K562 (cell line): ENCODE results near the gene CSAD. TPM values are rescaled to one million over a fixed set of nuclear protein-coding genes. Genes with fewer than 3 reads are reported as not detected.

ENCODE experiments used
- ATAC-seq: fragments of 200-7000 bp; cut with Tn5 transposase; 3 replicates; pipeline ENCODE4 v1.9.1; 2020; ENCODE audit warnings: moderate library complexity
- BruUV-seq: library from RNA; stranded (reverse); fragments of 400-500 nt; replicated peaks from 2 replicates; lab custom pipeline; 2021; lab: Mats Ljungman, UMichigan
- CTCF ChIA-PET: fragments of 300-600 bp; formaldehyde crosslinking; extraction: SDS; loops from one replicate; lab custom pipeline; 2021; ENCODE audit warnings: low intra/inter-chr PET ratio; lab: Yijun Ruan, JAX
- POLR2A ChIA-PET: fragments of 300-600, 350-650 bp; sonication (Branson Sonifier 250); formaldehyde crosslinking; extraction: SDS; loops from one replicate; lab custom pipeline; 2021; ENCODE audit warnings: antibody characterized with exemption, inconsistent platforms; lab: Yijun Ruan, JAX
- DNase-seq, 4 experiments: peaks; one replicate each; pipeline versions ENCODE4 v3.0.0 to v3.0.0-alpha.2; 2011 to 2018; ENCODE audit warnings: low spot score in 3 of 4, mixed read lengths in 3 of 4; ENCODE audit errors: extremely low read depth in 1 of 4
- FAIRE-seq: peaks from 2 replicates; lab custom pipeline; 2011; peaks lifted over from hg19 to GRCh38; lab: Jason Lieb, UNC
- H2AFZ ChIP-seq: 2 replicates; pipeline ENCODE4 v1.6.0; 2011; ENCODE audit warnings: low read depth, low read length, control low read depth, inconsistent platforms
- H3K27ac ChIP-seq: fragments of 200-600 bp; 3 replicates; pipeline ENCODE4 v1.8.0; 2011; ENCODE audit warnings: low read depth, mild to moderate bottlenecking, control low read depth, inconsistent platforms, low read length, moderate library complexity, mixed read lengths; ENCODE audit errors: extremely low read depth
- H3K27me3 ChIP-seq, 2 experiments: fragments of 300-600 bp in 1 of 2; 2 replicates in 1 of 2; 3 replicates in 1 of 2; pipeline versions ENCODE4 v1.6.0 to v1.8.0; 2011; ENCODE audit warnings: inconsistent platforms in 2 of 2, low read length in 2 of 2, mild to moderate bottlenecking in 1 of 2, mixed read lengths in 1 of 2, moderate library complexity in 1 of 2; ENCODE audit not compliant: control insufficient read depth in 2 of 2, insufficient read depth in 2 of 2
- H3K36me3 ChIP-seq: fragments of 300-600 bp; 3 replicates; pipeline ENCODE4 v1.8.0; 2011; ENCODE audit warnings: mild to moderate bottlenecking, low read length, inconsistent platforms; ENCODE audit not compliant: control insufficient read depth, insufficient read depth
- H3K4me1 ChIP-seq, 2 experiments: fragments of 200-600 bp in 1 of 2; replicated peaks in 1 of 2; 2 replicates in 1 of 2; 3 replicates in 1 of 2; pipeline versions ENCODE4 v1.5.1 to v1.8.0; 2011; ENCODE audit warnings: inconsistent platforms in 2 of 2, low read length in 2 of 2, mild to moderate bottlenecking in 1 of 2, mixed read lengths in 1 of 2, moderate library complexity in 1 of 2; ENCODE audit not compliant: control insufficient read depth in 2 of 2, insufficient read depth in 2 of 2
- H3K4me2 ChIP-seq: 2 replicates; pipeline ENCODE4 v1.6.1; 2011; ENCODE audit warnings: low read length, control low read depth, inconsistent platforms, mixed read lengths; ENCODE audit not compliant: insufficient read depth
- H3K4me3 ChIP-seq: fragments of 200-600 bp; sonication (generic), shearing (Covaris generic); 2 replicates; pipeline ENCODE4 v1.5.1; 2016; ENCODE audit warnings: control low read depth, inconsistent platforms
- H3K79me2 ChIP-seq: fragments of 200-600 bp; 3 replicates; pipeline ENCODE4 v1.8.0; 2011; ENCODE audit warnings: low read length, inconsistent platforms; ENCODE audit not compliant: control insufficient read depth, insufficient read depth
- H3K9ac ChIP-seq, 2 experiments: 2 replicates each; pipeline versions ENCODE4 v1.6.0 to v1.6.1; 2011; ENCODE audit warnings: low read depth in 2 of 2, low read length in 2 of 2, control low read depth in 1 of 2, inconsistent platforms in 1 of 2, mild to moderate bottlenecking in 1 of 2, mixed read lengths in 1 of 2; ENCODE audit not compliant: insufficient read depth in 1 of 2
- H3K9me1 ChIP-seq: one replicate; pipeline ENCODE4 v1.6.0; 2011; ENCODE audit warnings: inconsistent platforms, mild to moderate bottlenecking, low read length, moderate library complexity; ENCODE audit not compliant: control insufficient read depth, insufficient read depth
- H3K9me3 ChIP-seq: replicated peaks from 2 replicates; pipeline ENCODE4 v1.5.1; 2011; ENCODE audit warnings: low read depth, low read length, inconsistent platforms; ENCODE audit not compliant: control insufficient read depth, insufficient read depth
- H4K20me1 ChIP-seq: replicated peaks from 2 replicates; pipeline ENCODE4 v1.6.1; 2011; ENCODE audit warnings: low read length, inconsistent platforms, mixed read lengths; ENCODE audit not compliant: control insufficient read depth, insufficient read depth
- NFIX ChIP-seq: fragments of 250-450 bp; sonication (Bioruptor Pico); IDR thresholded peaks from 2 replicates; pipeline ENCODE4 v1.4.0; 2020; ENCODE audit warnings: low read depth, mild to moderate bottlenecking, moderate library complexity
- SIX5 ChIP-seq, 2 experiments: IDR thresholded peaks; 2 replicates each; pipeline ENCODE4 v1.6.1; 2011; ENCODE audit warnings: low read length in 2 of 2, borderline replicate concordance in 1 of 2, low read depth in 1 of 2, mild to moderate bottlenecking in 1 of 2, moderate library complexity in 1 of 2; ENCODE audit not compliant: insufficient read depth in 1 of 2
- SMARCA4 ChIP-seq: fragments of 450-650 bp; IDR thresholded peaks from 2 replicates; pipeline ENCODE4 v1.6.1; 2016
- WGBS: fragments of 100-300 bp; shearing (Covaris generic); methylation state at CpG from one replicate; pipeline ENCODE4 v1.1.6; 2016; ENCODE audit warnings: low coverage, mixed read lengths; ENCODE audit not compliant: insufficient coverage; ENCODE audit errors: missing lambda C conversion rate; 5-methylcytosine and 5-hydroxymethylcytosine counted together
- in situ Hi-C: fragments of 300-500 bp; cut with MboI; formaldehyde crosslinking; loops from 4 replicates; pipeline ENCODE4 v1.15.0; 2018; ENCODE audit warnings: inconsistent platforms, mixed read lengths
- intact Hi-C: fragments of 100-400 bp; cut with micrococcal nuclease; formaldehyde crosslinking; loops from 2 replicates; pipeline ENCODE4 v1.14.2; 2022
- polyA plus RNA-seq, 8 experiments: library from polyadenylated mRNA; depleted of rRNA in 4 of 8; stranded (reverse) in 5 of 8; unstranded in 3 of 8; fragments of >200 nt; fragmentation: Nextera tagmentation in 2 of 8; fragmentation: Illumina TruSeq in 1 of 8; extraction: Ambion mirVana in 2 of 8; extraction: Trizol in 1 of 8; gene quantifications; 2 replicates each; pipeline versions ENCODE4 v1.2.1 to v1.2.3, GENCODE V29; 2011 to 2014; ENCODE audit warnings: inconsistent platforms in 1 of 8, missing spikeins in 1 of 8
- total RNA-seq, 7 experiments: library from RNA; depleted of rRNA in 6 of 7; stranded (reverse); fragments of >200 nt in 6 of 7; fragmentation: Illumina TruSeq in 2 of 7; extraction: Trizol in 2 of 7; gene quantifications; 2 replicates each; pipeline versions ENCODE4 v1.2.1 to v1.2.3, GENCODE V29; 2011 to 2021; ENCODE audit warnings: low replicate concordance in 1 of 7
- TF ChIP-seq, protein P1 (sequence below): sonication (generic); formaldehyde crosslinking; IDR thresholded peaks from 2 replicates; pipeline ENCODE4 v1.8.0; 2023; ENCODE audit warnings: missing genetic modification reagents, mild to moderate bottlenecking, borderline replicate concordance
- TF ChIP-seq, protein P2 (sequence below), 2 experiments: fragments of 450-650 bp; IDR thresholded peaks; 2 replicates each; pipeline ENCODE4 v1.6.1; 2016; ENCODE audit warnings: mild to moderate bottlenecking in 2 of 2, borderline replicate concordance in 1 of 2, low read depth in 1 of 2, moderate library complexity in 1 of 2
- TF ChIP-seq, protein P3 (sequence below): sonication (generic); formaldehyde crosslinking; IDR thresholded peaks from 2 replicates; pipeline ENCODE4 v1.8.0; 2022; ENCODE audit warnings: mild to moderate bottlenecking, low read depth, missing genetic modification reagents

CSAD gene
- total and polyA plus RNA-seq, 9 of the 15 experiments (the other 6 are each of a cell fraction or from before 2014, with no cell fraction given) = 1.8 to 19.6 (median 8.1) TPM

DNA sequence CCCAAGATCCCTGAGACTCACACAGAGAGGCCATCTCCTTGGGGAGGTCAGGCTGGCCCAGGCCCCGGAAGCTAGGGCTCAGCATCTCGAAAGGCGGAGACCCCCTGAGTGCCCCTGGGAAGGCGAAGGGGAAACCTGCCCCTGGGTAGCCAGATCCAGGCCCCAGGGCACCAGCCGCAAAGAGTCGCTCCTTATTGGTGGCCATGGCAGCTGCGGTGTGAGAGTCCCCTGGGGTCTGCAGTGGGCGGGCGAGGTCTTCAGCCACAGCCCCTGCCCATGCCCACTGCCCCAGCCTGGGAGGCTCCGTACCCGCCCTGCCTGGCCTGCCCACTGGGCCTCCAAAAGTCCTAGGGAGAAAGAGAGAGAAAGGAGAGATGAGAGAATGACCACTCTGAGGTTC lies 46.6 kb upstream of the CSAD start:
- intact Hi-C loops (no loop called here), in situ Hi-C loops (no loop called here)
- no peaks in the 10 kb centered on the region for H3K79me2 ChIP-seq
- H3K9me3 ChIP-seq = no peaks in the 10 kb centered on the region
- no TSS peak for BruUV-seq
- peaks cover 27 to 41% of the 10 kb centered on the region in 2 experiments for H3K4me1 ChIP-seq
- ATAC-seq (no peak), DNase-seq (no peak), FAIRE-seq (no peak)
- H3K27ac ChIP-seq = no peak overlapping the region
- no peak overlapping the region for H2AFZ ChIP-seq
- H3K9ac ChIP-seq = no peak overlapping the region
- ChIA-PET CTCF (no interaction called here), POLR2A (interaction anchor here (0.6 kb wide), 1 partner anchor 91 kb away, joined by 4 read pairs; no protein-coding TSS in a partner anchor)
- no peak overlapping the region for H3K4me2 ChIP-seq
- H3K9me1 ChIP-seq = no peaks in the 10 kb centered on the region
- no peaks in the 10 kb centered on the region; the same call in 1 of the 2 replicates for H4K20me1 ChIP-seq
- 69% methylated on average over 10 of the region's 11 CpGs for WGBS
- no peaks in the 10 kb centered on the region for H3K36me3 ChIP-seq
- no peak overlapping the region for H3K4me3 ChIP-seq
- no peaks in the 10 kb centered on the region for H3K27me3 ChIP-seq
- TF ChIP-seq, protein P1, sequence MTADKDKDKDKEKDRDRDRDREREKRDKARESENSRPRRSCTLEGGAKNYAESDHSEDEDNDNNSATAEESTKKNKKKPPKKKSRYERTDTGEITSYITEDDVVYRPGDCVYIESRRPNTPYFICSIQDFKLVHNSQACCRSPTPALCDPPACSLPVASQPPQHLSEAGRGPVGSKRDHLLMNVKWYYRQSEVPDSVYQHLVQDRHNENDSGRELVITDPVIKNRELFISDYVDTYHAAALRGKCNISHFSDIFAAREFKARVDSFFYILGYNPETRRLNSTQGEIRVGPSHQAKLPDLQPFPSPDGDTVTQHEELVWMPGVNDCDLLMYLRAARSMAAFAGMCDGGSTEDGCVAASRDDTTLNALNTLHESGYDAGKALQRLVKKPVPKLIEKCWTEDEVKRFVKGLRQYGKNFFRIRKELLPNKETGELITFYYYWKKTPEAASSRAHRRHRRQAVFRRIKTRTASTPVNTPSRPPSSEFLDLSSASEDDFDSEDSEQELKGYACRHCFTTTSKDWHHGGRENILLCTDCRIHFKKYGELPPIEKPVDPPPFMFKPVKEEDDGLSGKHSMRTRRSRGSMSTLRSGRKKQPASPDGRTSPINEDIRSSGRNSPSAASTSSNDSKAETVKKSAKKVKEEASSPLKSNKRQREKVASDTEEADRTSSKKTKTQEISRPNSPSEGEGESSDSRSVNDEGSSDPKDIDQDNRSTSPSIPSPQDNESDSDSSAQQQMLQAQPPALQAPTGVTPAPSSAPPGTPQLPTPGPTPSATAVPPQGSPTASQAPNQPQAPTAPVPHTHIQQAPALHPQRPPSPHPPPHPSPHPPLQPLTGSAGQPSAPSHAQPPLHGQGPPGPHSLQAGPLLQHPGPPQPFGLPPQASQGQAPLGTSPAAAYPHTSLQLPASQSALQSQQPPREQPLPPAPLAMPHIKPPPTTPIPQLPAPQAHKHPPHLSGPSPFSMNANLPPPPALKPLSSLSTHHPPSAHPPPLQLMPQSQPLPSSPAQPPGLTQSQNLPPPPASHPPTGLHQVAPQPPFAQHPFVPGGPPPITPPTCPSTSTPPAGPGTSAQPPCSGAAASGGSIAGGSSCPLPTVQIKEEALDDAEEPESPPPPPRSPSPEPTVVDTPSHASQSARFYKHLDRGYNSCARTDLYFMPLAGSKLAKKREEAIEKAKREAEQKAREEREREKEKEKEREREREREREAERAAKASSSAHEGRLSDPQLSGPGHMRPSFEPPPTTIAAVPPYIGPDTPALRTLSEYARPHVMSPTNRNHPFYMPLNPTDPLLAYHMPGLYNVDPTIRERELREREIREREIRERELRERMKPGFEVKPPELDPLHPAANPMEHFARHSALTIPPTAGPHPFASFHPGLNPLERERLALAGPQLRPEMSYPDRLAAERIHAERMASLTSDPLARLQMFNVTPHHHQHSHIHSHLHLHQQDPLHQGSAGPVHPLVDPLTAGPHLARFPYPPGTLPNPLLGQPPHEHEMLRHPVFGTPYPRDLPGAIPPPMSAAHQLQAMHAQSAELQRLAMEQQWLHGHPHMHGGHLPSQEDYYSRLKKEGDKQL (CRISPR knock-in tag) = no peak
- TF ChIP-seq SIX5 (IDR thresholded peaks at IDR 0.05; ENCODE audit: borderline replicate concordance in 1 of 2, insufficient read depth in 1 of 2, low read depth in 1 of 2, low read length in 2 of 2) = no peak
- TF ChIP-seq SMARCA4 = no peak
- TF ChIP-seq, protein P2, sequence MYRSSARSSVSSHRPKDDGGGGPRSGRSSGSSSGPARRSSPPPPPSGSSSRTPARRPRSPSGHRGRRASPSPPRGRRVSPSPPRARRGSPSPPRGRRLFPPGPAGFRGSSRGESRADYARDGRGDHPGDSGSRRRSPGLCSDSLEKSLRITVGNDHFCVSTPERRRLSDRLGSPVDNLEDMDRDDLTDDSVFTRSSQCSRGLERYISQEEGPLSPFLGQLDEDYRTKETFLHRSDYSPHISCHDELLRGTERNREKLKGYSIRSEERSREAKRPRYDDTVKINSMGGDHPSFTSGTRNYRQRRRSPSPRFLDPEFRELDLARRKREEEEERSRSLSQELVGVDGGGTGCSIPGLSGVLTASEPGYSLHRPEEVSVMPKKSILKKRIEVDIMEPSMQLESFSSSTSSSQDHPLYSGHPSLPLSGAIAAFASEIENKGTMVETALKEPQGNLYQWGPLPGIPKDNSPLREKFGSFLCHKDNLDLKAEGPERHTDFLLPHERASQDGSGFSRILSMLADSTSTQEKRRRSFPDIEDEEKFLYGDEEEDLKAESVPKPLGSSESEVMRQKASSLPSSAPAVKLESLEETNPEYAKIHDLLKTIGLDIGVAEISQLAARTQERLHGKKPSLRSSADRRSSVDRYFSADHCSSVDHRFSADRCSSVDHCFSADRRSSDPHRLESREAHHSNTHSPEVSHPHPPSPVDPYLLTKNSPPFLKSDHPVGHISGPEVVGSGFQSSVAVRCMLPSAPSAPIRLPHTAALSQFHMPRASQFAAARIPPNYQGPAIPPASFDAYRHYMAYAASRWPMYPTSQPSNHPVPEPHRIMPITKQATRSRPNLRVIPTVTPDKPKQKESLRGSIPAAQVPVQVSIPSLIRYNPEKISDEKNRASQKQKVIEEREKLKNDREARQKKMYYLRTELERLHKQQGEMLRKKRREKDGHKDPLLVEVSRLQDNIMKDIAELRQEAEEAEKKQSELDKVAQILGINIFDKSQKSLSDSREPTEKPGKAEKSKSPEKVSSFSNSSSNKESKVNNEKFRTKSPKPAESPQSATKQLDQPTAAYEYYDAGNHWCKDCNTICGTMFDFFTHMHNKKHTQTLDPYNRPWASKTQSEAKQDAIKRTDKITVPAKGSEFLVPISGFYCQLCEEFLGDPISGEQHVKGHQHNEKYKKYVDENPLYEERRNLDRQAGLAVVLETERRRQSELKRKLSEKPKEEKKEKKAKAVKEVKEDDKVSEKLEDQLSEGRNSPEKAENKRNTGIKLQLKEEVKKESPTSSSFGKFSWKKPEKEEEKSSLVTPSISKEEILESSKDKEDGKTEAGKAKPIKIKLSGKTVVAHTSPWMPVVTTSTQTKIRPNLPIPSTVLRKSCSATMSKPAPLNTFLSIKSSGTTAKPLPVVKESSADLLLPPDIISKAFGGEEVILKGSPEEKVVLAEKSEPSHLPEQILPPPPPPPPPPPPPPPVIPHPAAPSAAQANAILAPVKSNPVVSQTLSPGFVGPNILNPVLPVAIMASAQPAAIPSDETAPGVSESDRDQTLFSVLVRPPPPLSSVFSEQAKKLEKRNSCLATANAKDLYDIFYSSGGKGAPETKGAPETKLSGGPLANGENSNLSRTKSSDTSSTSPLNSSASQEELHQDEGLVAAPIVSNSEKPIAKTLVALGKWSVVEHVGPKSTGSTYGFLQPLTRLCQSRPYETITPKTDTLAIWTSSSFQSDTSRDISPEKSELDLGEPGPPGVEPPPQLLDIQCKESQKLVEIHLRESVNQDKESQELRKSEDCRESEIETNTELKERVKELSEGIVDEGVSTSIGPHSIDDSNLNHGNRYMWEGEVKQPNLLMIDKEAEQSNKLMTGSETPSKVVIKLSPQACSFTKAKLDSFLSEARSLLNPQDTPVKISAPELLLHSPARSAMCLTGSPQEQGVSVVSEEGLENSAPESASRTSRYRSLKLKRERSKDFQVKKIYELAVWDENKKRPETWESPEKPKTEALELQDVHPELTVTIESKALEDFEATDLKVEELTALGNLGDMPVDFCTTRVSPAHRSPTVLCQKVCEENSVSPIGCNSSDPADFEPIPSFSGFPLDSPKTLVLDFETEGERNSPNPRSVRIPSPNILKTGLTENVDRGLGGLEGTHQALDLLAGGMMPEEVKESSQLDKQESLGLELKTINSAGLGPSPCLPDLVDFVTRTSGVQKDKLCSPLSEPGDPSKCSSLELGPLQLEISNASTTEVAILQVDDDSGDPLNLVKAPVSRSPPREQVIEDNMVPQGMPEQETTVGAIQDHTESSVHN (IDR thresholded peaks at IDR 0.05; ENCODE audit: borderline replicate concordance in 1 of 2, low read depth in 1 of 2) = no peak
- TF ChIP-seq, protein P3, sequence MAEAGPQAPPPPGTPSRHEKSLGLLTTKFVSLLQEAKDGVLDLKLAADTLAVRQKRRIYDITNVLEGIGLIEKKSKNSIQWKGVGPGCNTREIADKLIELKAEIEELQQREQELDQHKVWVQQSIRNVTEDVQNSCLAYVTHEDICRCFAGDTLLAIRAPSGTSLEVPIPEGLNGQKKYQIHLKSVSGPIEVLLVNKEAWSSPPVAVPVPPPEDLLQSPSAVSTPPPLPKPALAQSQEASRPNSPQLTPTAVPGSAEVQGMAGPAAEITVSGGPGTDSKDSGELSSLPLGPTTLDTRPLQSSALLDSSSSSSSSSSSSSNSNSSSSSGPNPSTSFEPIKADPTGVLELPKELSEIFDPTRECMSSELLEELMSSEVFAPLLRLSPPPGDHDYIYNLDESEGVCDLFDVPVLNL (CRISPR knock-in tag) = no peak
- no peak for TF ChIP-seq NFIX (CRISPR knock-in tag)
